ENCODE data around the gene PTN.

DNA sequence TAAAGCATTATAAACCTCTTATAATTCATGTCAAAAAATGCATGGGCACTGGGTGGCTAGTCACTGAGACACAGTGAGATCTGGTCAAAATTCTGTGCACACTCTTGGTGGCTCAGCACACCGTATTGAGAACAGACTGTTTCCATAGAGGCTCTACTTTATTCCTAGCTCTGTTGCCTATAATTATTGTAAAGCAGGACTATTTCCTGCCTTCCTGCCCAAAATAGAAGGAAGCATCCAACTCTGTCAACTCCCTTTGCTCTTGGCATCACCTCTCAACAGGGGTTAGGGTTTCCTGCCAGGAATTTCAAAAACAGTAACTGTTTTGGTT lies 45.1 kb downstream of the PTN start:
- TF ChIP-seq, protein P1, sequence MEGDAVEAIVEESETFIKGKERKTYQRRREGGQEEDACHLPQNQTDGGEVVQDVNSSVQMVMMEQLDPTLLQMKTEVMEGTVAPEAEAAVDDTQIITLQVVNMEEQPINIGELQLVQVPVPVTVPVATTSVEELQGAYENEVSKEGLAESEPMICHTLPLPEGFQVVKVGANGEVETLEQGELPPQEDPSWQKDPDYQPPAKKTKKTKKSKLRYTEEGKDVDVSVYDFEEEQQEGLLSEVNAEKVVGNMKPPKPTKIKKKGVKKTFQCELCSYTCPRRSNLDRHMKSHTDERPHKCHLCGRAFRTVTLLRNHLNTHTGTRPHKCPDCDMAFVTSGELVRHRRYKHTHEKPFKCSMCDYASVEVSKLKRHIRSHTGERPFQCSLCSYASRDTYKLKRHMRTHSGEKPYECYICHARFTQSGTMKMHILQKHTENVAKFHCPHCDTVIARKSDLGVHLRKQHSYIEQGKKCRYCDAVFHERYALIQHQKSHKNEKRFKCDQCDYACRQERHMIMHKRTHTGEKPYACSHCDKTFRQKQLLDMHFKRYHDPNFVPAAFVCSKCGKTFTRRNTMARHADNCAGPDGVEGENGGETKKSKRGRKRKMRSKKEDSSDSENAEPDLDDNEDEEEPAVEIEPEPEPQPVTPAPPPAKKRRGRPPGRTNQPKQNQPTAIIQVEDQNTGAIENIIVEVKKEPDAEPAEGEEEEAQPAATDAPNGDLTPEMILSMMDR (IDR thresholded peaks at IDR 0.05): no peak
- no peak for TF ChIP-seq POLR2AphosphoS5 (IDR thresholded peaks at IDR 0.05; ENCODE audit: low read depth, low read length)

All from Panc1 (cell line).